Stomach (tissue), 9 donors: ENCODE measurements around the gene KIFAP3. TPM values are rescaled to one million over a fixed set of nuclear protein-coding genes. Genes with fewer than 3 reads are reported as not detected.
"Not testable (repeated sequence)": the region's sequence is repeated elsewhere in the genome, so short reads cannot be mapped to it uniquely, and the experiment has no call there.

ENCODE experiments used
- DNase-seq, 2 donors: peaks; one replicate each; pipeline versions ENCODE4 v3.0.0 to v3.0.0-alpha.2; 2013 to 2019
- H3K27ac ChIP-seq, 5 donors: fragments of 200-600 bp in 4 of 5; sonication (generic) in 4 of 5; one replicate each; pipeline ENCODE4 v1.5.1; 2013 to 2019; ENCODE audit warnings: mild to moderate bottlenecking in 1 of 5, moderate library complexity in 1 of 5
- H3K27me3 ChIP-seq, 3 donors: fragments of 200-600 bp; sonication (generic); one replicate each; pipeline ENCODE4 v1.5.1; 2017 to 2019; ENCODE audit warnings: mixed run types in 1 of 3
- H3K36me3 ChIP-seq, 4 donors: fragments of 200-600 bp; sonication (generic); 1 replicate in 3 of 4; 2 replicates in 1 of 4; pipeline ENCODE4 v1.5.1; 2016 to 2019
- H3K4me1 ChIP-seq, 4 donors: fragments of 200-600 bp; sonication (generic); one replicate each; pipeline ENCODE4 v1.5.1; 2016 to 2019
- H3K4me3 ChIP-seq, 4 donors: fragments of 200-600 bp; sonication (generic) in 3 of 4; one replicate each; pipeline ENCODE4 v1.5.1; 2016 to 2019; ENCODE audit warnings: mild to moderate bottlenecking in 1 of 4
- H3K9me3 ChIP-seq, 4 donors: fragments of 200-600 bp; sonication (generic); one replicate each; pipeline ENCODE4 v1.5.1; 2016 to 2019
- CTCF ChIP-seq, 7 experiments: fragments of 450-650 bp in 4 of 7; fragments of 200-600 bp in 3 of 7; sonication (generic) in 3 of 7; IDR thresholded peaks; one replicate each; pipeline ENCODE4 v1.5.1; 2016 to 2019; ENCODE audit warnings: antibody characterized with exemption in 7 of 7, control low read depth in 2 of 7, mild to moderate bottlenecking in 1 of 7
- EP300 ChIP-seq: sonication (generic); formaldehyde crosslinking; IDR thresholded peaks from one replicate; pipeline ENCODE4 v1.6.1; 2017; ENCODE audit warnings: antibody characterized with exemption
- POLR2A ChIP-seq, 4 donors: fragments of 450-650 bp; IDR thresholded peaks; one replicate each; pipeline ENCODE4 v1.6.1; 2016; ENCODE audit warnings: antibody characterized with exemption in 4 of 4, control low read depth in 2 of 4, mild to moderate bottlenecking in 1 of 4, moderate library complexity in 1 of 4
- POLR2AphosphoS5 ChIP-seq, 3 donors: sonication (generic); formaldehyde crosslinking; IDR thresholded peaks; one replicate each; pipeline ENCODE4 v1.6.1; 2016; ENCODE audit warnings: antibody characterized with exemption in 3 of 3
- WGBS, 5 donors: extraction: QIAGEN DNeasy Blood & Tissue Kit in 3 of 5; methylation state at CpG; one replicate each; pipeline versions ENCODE4 v1.1.5 to v1.1.7; 2013 to 2018; 5-methylcytosine and 5-hydroxymethylcytosine counted together
- intact Hi-C: fragments of 100-400 bp; cut with DNase I; formaldehyde crosslinking; loops from one replicate; pipeline ENCODE4 v1.15.1; 2023; ENCODE audit warnings: low total_unique reads
- polyA plus RNA-seq, 3 donors: library from polyadenylated mRNA; stranded (reverse); fragments of 200-250 nt; gene quantifications; one replicate each; pipeline ENCODE4 v1.2.3, GENCODE V29; 2013
- total RNA-seq, 5 donors: library from RNA; depleted of rRNA; stranded (reverse); fragments of >200 nt; gene quantifications; one replicate each; pipeline versions ENCODE4 v1.1.0 to v1.2.3, GENCODE V29; 2014 to 2016
- donor health status: healthy with polysubstance abuse.
- donor health status: Bipolar disorder and iron deficiency.
- donor health status: healthy.

Gene KIFAP3
- total and polyA plus RNA-seq, 8 donors: 6.3 to 40.9 (median 11.1) TPM

GRCh38 chr1:170086399-170087032 is 12.0 kb upstream of the KIFAP3 start:
- intact Hi-C loops: no loop called here
- Histone ChIP-seq H3K4me3 (no peak overlapping the region), H3K9me3 (no peaks in the 10 kb centered on the region), H3K27me3 (no peaks in the 10 kb centered on the region), H3K36me3 (no peaks in the 10 kb centered on the region), H3K4me1 (no peaks in the 10 kb centered on the region), H3K27ac (no peak overlapping the region)
- 63 to 86% (median 68%) methylated on average over 2 of the region's 2 CpGs for WGBS, 5 donors
- no peak for DNase-seq
- TF ChIP-seq EP300 (no peak), CTCF (IDR thresholded peaks at IDR 0.05) (no peak)

GRCh38 chr1:170085091-170085490 is 10.6 kb upstream of the KIFAP3 start:
- no peak for DNase-seq
- Histone ChIP-seq H3K4me3 (no peak overlapping the region), H3K9me3 (no peaks in the 10 kb centered on the region), H3K36me3 (no peaks in the 10 kb centered on the region), H3K27me3 (no peaks in the 10 kb centered on the region), H3K27ac (no peak overlapping the region), H3K4me1 (no peaks in the 10 kb centered on the region)
- TF ChIP-seq POLR2A (IDR thresholded peaks at IDR 0.05) (no peak), EP300 (no peak), POLR2AphosphoS5 (IDR thresholded peaks at IDR 0.05) (no peak), CTCF (IDR thresholded peaks at IDR 0.05) (no peak)
- intact Hi-C loops: no loop called here
- WGBS, 5 donors: 54 to 65% (median 59%) methylated on average over 2 of the region's 2 CpGs

- H3K27me3 ChIP-seq: no peaks in the 10 kb centered on the region
- intact Hi-C loops: no loop called here
- H3K4me3 ChIP-seq: no peak overlapping the region
- no peak for DNase-seq
- H3K27ac ChIP-seq: no peak overlapping the region
- no peaks in the 10 kb centered on the region for H3K36me3 ChIP-seq
- no peak for TF ChIP-seq POLR2A (IDR thresholded peaks at IDR 0.05)
- no peak for TF ChIP-seq CTCF (IDR thresholded peaks at IDR 0.05)
- no peak for TF ChIP-seq POLR2AphosphoS5 (IDR thresholded peaks at IDR 0.05)
- TF ChIP-seq EP300: no peak
- H3K9me3 ChIP-seq: peaks cover 0 to 10% (median 4%) of the 10 kb centered on the region in 4 donors
- H3K4me1 ChIP-seq: peaks cover 1 to 13% (median 8%) of the 10 kb centered on the region in 4 donors
These were observed 4.2 kb upstream of the KIFAP3 start for GRCh38 chr1:170078610-170079189.

GRCh38 chr1:170077926-170078325 is 3.4 kb upstream of the KIFAP3 start:
- Histone ChIP-seq H3K4me1 (peaks cover 7 to 21% (median 16%) of the 10 kb centered on the region in 4 donors), H3K4me3 (no peak overlapping the region), H3K9me3 (peaks cover 0 to 10% (median 4%) of the 10 kb centered on the region in 4 donors), H3K36me3 (no peaks in the 10 kb centered on the region), H3K27ac (no peak overlapping the region), H3K27me3 (no peaks in the 10 kb centered on the region)
- TF ChIP-seq CTCF (IDR thresholded peaks at IDR 0.05) (no peak), EP300 (no peak), POLR2AphosphoS5 (IDR thresholded peaks at IDR 0.05) (no peak), POLR2A (IDR thresholded peaks at IDR 0.05) (no peak)
- intact Hi-C loops: no loop called here
- WGBS, 5 donors: 33 to 70% (median 57%) methylated on average over 1 of the region's 1 CpG
- DNase-seq: no peak

- not testable (repeated sequence) for H3K36me3 ChIP-seq, DNase-seq
These were observed 2.5 kb upstream of the KIFAP3 start for GRCh38 chr1:170076952-170077351.

More at GRCh38 chr1:170076952-170077351, 2.5 kb upstream of the KIFAP3 start:
- peaks cover 7 to 31% (median 20%) of the 10 kb centered on the region in 4 donors for H3K4me1 ChIP-seq
- 76 to 86% (median 81%) methylated on average over 5 of the region's 5 CpGs for WGBS, 5 donors
- intact Hi-C loops, H3K27ac ChIP-seq, H3K4me3 ChIP-seq, H3K27me3 ChIP-seq: not testable (repeated sequence)
- H3K9me3 ChIP-seq: peaks cover 0 to 10% (median 4%) of the 10 kb centered on the region in 4 donors
